ENCODE data around the gene GTF3A.

The GTF3A gene

DNA sequence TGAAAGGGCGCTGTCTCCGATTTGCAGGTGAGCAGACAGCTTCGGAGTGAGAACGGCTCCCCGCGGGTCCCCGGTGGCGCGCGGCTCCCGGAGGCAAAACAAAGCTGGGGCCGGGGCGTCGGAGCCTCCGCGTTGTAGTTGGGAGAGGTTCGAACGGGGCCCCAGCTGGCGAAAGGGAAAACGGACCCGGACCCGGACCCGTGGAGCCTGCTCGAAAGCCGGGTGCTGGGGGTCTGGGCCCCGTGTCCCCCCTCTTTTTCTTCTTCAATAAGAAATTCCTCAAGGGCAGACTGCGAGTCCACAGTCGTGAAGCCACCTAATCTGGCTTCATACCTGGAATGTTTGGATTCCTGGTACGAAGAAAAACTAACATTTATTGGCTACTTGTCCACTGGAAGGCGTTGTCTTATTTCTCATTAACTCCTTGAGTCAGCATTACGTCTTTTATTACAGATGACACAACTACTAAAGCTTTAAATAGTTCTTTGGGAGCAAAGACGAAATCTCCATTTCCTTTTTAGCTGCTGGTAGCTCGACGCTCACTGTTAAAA, 26.6 kb downstream of the GTF3A start:
- TF ChIP-seq TAF1 (IDR thresholded peaks at IDR 0.05; ENCODE audit: low read depth) (no peak), USF1 (IDR thresholded peaks at IDR 0.05) (no peak), CEBPB (IDR thresholded peaks at IDR 0.05) (no peak), MAX (IDR thresholded peaks at IDR 0.05) (no peak), ZBTB7A (IDR thresholded peaks at IDR 0.05; ENCODE audit: low read depth) (peak; percentile 29; the same call in 1 of the 2 replicates), FOXM1 (IDR thresholded peaks at IDR 0.05; ENCODE audit: borderline replicate concordance, low read depth) (no peak), RAD21 (IDR thresholded peaks at IDR 0.05; ENCODE audit: low read depth) (no peak), EGR1 (IDR thresholded peaks at IDR 0.05) (no peak), TEAD4 (IDR thresholded peaks at IDR 0.05) (peak; percentile 60), YY1 (IDR thresholded peaks at IDR 0.05; ENCODE audit: low read depth) (no peak), NFIC (IDR thresholded peaks at IDR 0.05) (no peak), EP300 (IDR thresholded peaks at IDR 0.05; ENCODE audit: borderline replicate concordance) (no peak), TCF12 (IDR thresholded peaks at IDR 0.05; ENCODE audit: low read depth) (no peak), REST (IDR thresholded peaks at IDR 0.05; ENCODE audit: low read depth) (no peak), CREB1 (IDR thresholded peaks at IDR 0.05; ENCODE audit: low read depth) (no peak)

GRCh38 chr13:27455331-27455855, 31.0 kb downstream of the GTF3A start:
- TF ChIP-seq USF1 (IDR thresholded peaks at IDR 0.05) (no peak), YY1 (IDR thresholded peaks at IDR 0.05; ENCODE audit: low read depth) (no peak), TCF12 (IDR thresholded peaks at IDR 0.05; ENCODE audit: low read depth) (no peak), MAX (IDR thresholded peaks at IDR 0.05) (no peak), CEBPB (IDR thresholded peaks at IDR 0.05) (no peak), REST (IDR thresholded peaks at IDR 0.05; ENCODE audit: low read depth) (no peak), ZBTB7A (IDR thresholded peaks at IDR 0.05; ENCODE audit: low read depth) (no peak), TEAD4 (IDR thresholded peaks at IDR 0.05) (no peak), TAF1 (IDR thresholded peaks at IDR 0.05; ENCODE audit: low read depth) (no peak), EP300 (IDR thresholded peaks at IDR 0.05; ENCODE audit: borderline replicate concordance) (no peak), RAD21 (IDR thresholded peaks at IDR 0.05; ENCODE audit: low read depth) (no peak), CREB1 (IDR thresholded peaks at IDR 0.05; ENCODE audit: low read depth) (no peak), EGR1 (IDR thresholded peaks at IDR 0.05) (no peak), NFIC (IDR thresholded peaks at IDR 0.05) (no peak), FOXM1 (IDR thresholded peaks at IDR 0.05; ENCODE audit: borderline replicate concordance, low read depth) (no peak)

DNA sequence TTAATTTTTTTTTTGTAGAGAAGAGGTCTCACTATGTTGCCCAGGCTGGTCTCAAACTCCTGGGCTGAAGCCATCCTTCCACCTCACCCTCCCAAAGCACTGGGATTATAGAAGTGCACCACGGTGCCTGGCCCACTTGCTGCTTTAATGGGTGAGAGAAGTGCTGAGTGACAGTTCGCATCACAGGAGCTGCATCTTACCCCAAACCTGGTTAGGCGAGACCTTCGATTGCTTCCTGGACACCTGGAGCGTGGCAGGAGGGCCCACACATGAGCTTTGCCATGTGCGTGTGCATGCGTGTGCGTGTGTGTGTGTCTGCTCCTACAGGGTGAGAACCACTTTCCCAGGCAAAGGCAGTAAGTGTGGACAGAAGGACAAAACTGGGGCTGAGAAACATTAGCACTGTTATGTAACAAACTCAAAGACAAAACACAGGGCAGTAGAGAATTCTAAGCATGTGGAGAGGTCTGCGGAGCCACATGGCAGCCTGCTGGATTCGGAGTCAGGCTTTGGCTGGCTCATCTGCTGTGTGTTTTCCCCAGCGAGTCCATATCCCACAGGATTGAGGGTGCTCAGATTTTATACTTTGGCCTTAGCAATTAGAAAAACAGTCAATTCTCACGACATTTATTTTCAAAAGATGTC, 37.6 kb downstream of the GTF3A start:
- TF ChIP-seq FOXM1 (IDR thresholded peaks at IDR 0.05; ENCODE audit: borderline replicate concordance, low read depth) (no peak), EP300 (IDR thresholded peaks at IDR 0.05; ENCODE audit: borderline replicate concordance) (no peak), YY1 (IDR thresholded peaks at IDR 0.05; ENCODE audit: low read depth) (no peak), TAF1 (IDR thresholded peaks at IDR 0.05; ENCODE audit: low read depth) (no peak), NFIC (IDR thresholded peaks at IDR 0.05) (no peak), RAD21 (IDR thresholded peaks at IDR 0.05; ENCODE audit: low read depth) (no peak), CREB1 (IDR thresholded peaks at IDR 0.05; ENCODE audit: low read depth) (no peak), ZBTB7A (IDR thresholded peaks at IDR 0.05; ENCODE audit: low read depth) (no peak), EGR1 (IDR thresholded peaks at IDR 0.05) (no peak), TCF12 (IDR thresholded peaks at IDR 0.05; ENCODE audit: low read depth) (no peak), REST (IDR thresholded peaks at IDR 0.05; ENCODE audit: low read depth) (no peak), USF1 (IDR thresholded peaks at IDR 0.05) (no peak), TEAD4 (IDR thresholded peaks at IDR 0.05) (no peak), MAX (IDR thresholded peaks at IDR 0.05) (no peak)

Measured in Ishikawa (cell line).